Medulla oblongata (tissue), 1 donor: ENCODE measurements around the gene ISY1.
"Not testable (repeated sequence)": the region's sequence is repeated elsewhere in the genome, so short reads cannot be mapped to it uniquely, and the experiment has no call there.

Experiments used
- DNase-seq: peaks from one replicate; pipeline ENCODE4 v3.0.0-alpha.2; 2015; ENCODE audit errors: extremely low spot score

Gene ISY1

DNA sequence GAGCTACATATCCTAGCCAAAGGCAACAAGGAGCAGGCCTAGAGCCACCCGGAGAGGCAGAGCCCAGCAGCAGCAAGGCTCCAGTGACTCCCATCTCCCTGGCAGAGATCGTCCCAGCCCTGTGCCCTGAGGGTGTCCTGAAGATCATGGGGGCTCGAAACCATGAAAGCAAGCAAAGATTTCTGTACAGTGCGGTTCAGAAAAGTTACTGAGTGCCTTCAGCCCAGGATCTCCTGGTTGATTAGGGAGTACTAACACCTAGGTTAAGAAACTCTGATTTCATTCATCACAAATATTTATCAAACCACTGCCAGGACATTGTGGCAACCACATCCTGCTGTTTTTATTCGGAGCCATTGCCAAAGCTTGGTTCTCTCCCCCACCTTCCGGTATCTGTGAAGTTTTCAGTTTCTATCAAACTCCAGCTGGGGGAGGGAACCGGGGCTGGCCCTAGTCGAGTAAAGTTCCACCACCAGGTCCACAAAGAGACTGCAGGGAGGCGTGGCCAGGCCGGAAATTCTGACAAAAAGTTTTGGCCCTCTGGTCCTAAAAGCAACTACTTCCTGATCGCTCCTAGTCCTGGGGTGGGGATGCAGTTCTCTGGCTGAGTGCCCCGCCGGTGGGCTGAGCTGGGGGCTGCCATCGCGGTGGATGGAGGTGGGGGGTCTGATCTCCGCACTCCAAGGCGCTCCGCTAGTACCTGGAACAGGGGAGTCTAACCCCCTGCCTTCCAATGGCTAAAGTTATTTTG is 40.4 kb downstream of the ISY1 start:
- DNase-seq: peak; percentile 82

GRCh38 chr3:129119365-129120100 is 41.3 kb downstream of the ISY1 start:
- DNase-seq: no peak

DNA sequence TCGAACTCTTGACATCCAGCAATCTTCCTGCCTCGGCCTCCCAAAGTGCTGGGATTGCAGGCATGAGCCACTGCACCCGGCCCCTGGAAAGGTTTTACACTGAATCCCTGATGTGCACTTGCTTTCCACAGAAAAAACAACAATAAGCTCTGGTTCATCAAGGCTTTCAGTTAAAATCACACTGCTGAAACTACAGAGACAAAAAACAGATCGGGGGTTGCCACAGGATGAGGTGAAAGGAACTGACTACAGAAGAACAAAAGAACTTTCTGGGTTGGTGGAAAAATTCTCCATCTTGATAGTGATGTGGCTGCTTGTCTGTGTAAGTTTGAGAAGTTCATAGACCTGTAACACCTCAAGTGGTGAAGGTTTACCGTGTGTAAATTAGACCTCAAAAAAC is 42.1 kb downstream of the ISY1 start:
- DNase-seq: no peak

DNA sequence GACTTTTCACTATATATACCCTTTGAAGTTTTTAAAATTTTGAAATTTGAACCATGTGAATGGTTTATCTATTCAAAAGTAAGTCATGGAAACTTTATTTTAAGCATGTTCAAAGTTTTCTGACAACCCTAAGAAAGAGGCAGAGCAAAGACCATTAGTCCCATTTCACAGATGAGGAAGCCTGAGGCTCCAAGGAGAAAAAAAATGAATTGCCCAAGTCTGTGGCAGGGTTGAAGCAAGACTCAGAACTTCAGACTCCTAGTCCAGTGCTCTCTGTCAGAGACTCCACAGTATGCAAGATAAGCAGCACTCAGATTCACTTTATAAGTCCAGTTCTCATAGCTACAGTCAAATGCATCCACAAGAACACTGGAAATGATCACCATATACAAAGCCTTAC is 43.7 kb downstream of the ISY1 start:
- no peak for DNase-seq

DNA sequence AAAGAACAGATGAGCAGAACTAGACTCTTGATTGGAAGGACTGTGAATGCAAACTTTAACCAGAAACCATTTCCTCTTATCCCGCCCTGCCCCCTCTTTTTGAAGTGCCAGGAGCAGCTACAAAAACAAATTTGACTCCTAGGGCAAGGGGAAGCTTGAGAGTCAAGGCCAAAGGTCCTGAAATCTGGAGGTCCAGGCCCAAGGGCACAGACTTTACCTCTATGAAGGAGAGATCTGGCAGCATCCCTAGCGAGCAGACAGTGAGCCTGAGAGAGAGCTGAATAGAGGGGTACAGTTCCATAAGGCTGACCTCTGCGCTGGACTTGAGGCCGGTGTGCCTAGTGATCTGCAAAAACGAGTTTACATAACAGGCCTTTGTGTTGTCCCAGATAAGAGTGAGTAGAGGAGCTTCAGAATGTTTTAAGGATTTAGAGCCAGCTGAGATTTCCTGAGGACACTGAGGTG is 44.3 kb downstream of the ISY1 start:
- DNase-seq: no peak

- no peak for DNase-seq
Measured at GRCh38 chr3:129114455-129114854, 46.4 kb downstream of the ISY1 start.

DNA sequence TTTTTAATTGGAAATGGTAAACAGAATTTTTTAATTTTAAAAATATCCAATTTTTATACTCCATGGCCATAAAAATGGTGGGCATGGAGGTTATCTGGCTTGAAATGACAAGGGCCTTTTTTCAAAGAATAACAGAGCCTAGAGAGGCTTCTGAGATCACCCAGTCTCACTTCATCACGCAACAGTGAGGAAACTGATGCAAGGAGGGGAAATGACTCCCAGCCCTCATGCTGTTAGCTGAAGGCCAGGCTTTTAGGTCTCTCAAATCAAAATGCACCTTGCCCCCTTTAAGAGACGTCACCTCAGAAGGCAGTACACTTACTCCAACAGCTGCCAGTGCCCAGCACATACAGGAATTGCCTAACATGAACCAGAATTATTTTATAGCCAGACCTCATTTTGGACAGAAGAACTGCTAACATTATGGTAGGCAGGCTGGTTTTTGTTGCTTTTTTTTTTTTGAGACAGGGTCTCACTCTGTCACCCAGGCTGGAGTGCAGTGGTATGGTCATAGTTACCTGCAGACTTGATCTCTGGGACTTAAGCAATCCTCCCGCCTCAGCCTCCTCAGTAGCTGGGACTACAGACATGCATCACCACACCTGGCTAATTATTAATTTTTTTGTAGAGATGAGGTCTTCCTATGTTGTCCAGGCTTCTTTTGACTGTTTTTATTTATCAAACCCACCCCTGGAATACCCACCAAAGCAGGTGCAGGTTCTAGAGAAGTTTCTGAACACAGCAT is 48.4 kb downstream of the ISY1 start:
- DNase-seq: no peak

DNA sequence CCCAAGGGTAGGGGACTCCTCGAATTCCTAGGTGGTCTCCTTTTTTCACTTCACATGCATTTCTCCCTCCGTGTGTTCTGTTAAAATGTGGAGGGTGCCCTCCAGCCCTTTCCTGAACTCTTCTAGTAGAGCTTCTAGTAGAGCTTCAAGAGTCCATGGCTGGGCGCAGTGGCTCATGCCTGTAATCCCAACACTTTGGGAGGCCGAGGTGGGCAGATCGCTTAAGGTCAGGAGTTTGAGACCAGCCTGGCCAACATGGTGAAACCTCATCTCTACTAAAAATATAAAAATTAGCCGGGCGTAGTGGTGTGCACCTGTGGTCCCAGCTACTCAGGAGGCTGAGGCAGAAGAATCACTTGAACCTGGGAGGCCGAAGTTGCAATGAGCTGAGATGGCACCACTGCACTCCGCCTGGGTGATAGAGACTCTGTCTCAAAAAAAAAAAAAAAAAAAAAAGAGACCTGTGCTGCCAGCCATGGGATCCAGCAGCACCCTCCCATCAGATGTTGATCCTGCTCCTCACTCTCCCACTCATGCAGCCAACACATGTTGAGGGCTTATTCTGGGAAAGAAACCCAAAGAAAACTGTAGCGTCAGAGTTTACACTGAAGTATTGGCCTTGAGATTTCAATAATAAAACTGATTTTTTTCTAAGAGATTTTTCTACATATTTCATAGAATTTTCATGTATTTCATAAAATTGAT is 49.6 kb downstream of the ISY1 start:
- not testable (repeated sequence) for DNase-seq

DNA sequence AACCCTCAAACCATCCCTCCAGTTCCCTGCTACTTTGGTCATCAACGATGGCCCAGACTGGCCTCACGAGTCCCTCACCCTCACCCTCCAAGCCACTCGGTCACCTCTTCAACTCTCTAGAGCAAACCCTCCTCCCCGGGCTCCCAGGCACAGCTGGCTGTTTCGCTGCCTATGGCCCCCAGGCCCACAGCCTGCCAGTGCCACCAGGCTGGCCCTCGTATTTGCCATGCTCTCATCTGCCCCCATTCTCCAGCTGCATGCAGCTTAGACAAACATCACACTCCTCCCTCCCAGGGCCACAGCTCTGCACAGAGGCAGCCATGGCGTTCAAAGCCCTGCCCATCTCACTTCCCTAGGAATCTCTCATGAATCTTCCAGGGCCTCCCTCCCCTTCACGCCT is 53.1 kb downstream of the ISY1 start:
- no peak for DNase-seq

- DNase-seq: no peak
Measured at GRCh38 chr3:129106866-129107565, 53.8 kb downstream of the ISY1 start.

DNA sequence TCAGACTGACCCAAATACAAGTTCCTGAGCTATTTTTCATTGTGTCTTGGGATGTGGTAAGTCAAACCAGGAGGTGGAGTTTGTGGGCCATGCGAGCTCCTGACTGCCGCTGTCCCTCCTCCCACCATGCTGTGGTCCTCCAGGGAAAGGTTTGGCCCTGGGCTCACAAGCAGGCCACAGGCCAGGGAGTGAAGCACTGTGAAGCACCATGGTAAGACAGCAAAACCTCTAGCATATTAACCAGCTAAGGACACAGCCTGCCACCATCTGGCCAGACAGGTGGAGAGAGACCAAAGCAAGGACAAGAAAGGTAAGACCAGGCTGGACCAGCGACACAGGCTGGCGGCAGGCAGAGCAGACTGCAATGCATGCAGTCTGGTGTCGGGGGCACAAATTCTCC is 54.5 kb downstream of the ISY1 start:
- peak; percentile 11 for DNase-seq

- DNase-seq: no peak
Measured at GRCh38 chr3:129105862-129106261, 55.0 kb downstream of the ISY1 start.

DNA sequence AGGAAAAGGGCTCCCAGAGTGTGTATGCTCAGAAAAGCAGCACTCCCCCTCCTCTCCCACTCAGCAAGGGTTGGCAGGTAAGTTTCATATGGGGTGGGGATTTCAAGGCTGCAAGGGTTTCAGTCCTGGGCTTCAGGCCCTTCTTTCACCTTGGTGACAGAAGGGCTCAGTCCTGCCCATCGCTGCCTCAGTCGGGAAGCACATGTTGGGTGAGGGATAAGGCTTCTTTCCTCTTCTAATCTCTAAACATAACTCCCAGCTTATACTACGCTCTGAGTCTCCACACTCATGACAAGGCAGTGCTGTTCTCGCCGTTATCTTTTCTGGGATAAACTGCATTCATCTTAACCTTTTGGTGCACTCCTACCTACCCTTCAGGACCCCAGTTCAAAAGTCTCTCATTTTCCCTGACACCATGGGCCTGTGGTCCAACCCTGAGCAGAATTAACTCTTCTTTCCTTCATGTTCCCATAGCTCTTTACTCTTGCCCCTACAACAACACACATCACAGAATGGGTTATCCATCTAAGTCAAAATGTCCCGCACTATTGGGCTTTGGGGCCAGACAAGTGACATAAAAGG is 56.3 kb downstream of the ISY1 start:
- DNase-seq: no peak

DNA sequence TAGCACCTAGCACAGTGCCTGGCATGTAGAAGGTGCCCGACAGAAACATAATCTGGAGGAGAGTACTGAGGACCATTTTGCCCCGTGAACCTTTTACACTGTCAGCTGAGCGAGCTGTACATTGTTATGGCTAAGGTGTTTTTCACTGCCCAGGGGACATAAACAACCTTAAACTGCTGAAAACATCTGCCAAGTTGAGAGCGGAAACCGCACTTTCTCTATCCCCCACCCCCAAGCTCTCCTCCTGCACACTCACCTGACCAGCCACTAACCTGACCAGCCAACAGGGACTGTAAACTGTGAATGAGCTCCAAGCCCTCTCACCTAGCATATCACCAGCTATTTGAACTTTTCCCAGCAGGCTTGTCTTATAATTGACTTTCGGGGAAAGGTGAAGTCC is 56.8 kb downstream of the ISY1 start:
- DNase-seq: no peak

DNA sequence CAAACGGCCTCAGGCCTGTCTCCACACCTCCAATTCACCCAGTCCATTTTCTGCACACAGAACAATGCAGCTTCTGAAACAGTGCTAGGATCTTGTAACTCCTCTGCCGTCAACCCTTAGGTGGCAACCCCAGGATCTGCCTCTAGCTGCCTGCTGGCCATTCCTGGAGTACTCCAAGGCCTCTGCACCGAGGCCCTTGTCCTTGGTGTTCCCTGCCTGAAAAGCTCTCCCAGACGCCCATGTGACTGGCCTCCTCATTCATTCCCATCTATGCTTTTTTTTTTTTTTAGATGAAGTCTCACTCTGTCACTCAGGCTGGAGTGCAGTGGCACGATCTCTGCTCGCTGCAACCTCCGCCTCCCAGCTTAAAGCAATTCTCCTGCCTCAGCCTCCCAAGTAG is 57.6 kb downstream of the ISY1 start:
- no peak for DNase-seq

DNA sequence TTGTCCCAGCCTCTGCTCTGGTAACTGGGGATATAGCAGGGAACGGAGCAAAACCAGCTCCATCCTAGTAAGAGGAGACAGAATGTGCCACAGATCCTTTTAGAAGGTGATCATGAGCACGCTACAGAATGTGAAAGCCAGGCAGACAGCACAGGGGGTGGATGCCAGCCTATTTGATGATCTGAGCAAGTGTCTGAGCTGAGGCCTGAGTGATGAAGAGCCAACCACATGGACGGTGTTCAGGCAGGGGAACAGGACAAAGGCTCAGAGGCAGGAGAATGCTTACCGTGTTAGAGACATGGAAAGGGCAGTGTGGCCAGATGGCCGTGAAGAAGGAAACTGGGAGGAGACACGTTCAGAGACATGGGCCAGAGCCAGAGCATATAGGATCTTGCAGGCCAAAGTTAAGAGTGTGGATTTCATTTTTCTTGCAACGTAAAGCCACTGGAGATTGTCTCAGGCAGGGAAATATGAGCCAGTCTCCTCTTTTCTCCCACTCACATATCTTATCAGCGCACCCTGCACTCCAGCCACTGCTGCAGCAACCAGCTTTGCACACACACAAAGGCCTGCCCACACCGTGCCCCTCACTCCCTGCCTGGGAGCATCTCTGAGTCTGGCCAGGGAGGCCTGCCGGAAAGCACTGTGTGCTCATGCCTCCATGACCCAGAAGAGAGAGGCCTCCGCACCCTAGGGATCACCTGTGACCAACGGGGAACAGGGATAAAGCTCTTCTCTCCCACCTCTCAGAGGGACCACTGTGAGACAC is 59.3 kb downstream of the ISY1 start:
- no peak for DNase-seq

DNA sequence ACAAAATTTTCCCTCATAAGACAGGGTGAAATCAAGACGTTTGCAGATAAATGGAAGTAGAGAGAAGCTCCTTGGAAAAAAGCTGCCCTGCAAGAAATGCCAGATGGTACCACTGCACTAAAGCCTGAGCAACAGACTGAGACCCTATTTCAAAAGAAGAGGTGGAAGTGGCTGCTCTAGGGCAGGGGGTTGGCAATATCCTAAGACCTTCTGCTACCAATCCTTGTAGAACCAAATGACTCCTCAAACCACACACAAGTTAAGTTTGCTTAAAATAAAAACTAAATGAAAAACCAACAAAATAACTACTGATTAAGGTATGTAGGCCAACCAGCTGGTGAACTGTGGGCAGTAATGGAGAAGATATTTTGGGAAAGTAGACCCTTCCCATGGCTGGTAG is 60.6 kb downstream of the ISY1 start:
- DNase-seq: no peak

GRCh38 chr3:129095285-129095684 is 65.6 kb downstream of the ISY1 start:
- DNase-seq: no peak

DNA sequence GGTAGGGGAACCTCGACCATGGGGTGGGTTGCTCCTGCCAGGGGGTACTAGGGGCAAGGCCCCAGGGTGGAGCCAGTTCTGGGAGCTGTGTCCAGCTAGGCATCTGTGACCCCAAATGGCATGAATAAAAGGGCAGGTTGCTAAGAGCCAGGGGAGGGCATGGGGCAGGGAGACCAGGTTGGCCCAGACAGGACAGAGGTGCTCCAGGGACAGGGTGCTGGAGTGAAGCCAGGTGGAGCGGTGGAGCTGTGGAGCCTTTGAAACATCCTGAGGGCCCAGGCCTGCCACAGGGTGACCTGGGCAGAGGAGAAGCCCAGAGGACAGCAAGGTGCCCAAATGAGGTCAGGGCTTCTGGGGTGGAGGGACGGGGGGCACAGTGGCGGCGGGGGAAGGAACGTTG is 72.6 kb downstream of the ISY1 start:
- DNase-seq: not testable (repeated sequence)

DNA sequence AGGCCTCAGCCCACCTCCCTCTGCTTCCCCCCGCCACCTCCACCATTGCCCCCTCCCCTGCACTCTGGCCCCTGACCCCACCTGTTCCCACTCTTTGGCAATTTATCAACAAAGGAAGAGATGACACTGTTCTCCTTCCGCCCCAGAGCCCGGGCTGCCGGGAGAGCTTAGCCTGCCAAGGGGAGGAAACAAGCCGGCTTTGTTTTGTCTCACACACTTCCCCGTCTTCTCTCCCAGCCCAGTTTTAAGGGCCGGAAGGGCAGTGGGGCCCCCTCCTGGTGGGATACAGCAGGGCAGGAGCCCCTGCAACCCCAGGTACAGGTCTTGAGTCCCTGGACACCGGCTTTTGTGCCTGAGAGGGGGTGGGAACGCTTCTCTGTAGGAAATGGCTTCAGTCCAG is 73.0 kb downstream of the ISY1 start:
- peak; percentile 51 for DNase-seq
